Measurements from ENCODE around the gene DIDO1. TPM values are rescaled to one million over a fixed set of nuclear protein-coding genes. Genes with fewer than 3 reads are reported as not detected.

Gene DIDO1
- total and polyA plus RNA-seq, 9 of the 15 experiments (the other 6 are each of a cell fraction or from before 2014, with no cell fraction given), result 4.4 to 46.8 (median 31.2) TPM

GRCh38 chr20:62875419-62876361 is 50.6 kb downstream of the DIDO1 start:
- Histone ChIP-seq H3K9me1 (ENCODE audit: control insufficient read depth, insufficient read depth, low read length) (no peaks in the 10 kb centered on the region), H3K79me2 (ENCODE audit: control insufficient read depth, insufficient read depth, low read length) (no peaks in the 10 kb centered on the region), H3K4me1 (replicated peaks in 1 of 2; ENCODE audit: control insufficient read depth in 2 of 2, insufficient read depth in 2 of 2, low read length in 2 of 2) (peaks cover 24 to 59% of the 10 kb centered on the region in 2 experiments), H3K27me3 (ENCODE audit: control insufficient read depth in 2 of 2, insufficient read depth in 2 of 2, low read length in 2 of 2) (no peaks in the 10 kb centered on the region), H3K27ac (ENCODE audit: extremely low read depth, low read depth, low read length) (peak overlapping the region; percentile 84), H3K36me3 (ENCODE audit: control insufficient read depth, insufficient read depth, low read length) (peaks cover 7% of the 10 kb centered on the region; the same call in 1 of the 3 replicates), H3K4me2 (ENCODE audit: insufficient read depth, low read length) (peak overlapping the region; percentile 20), H3K9ac (ENCODE audit: insufficient read depth in 1 of 2, low read depth in 2 of 2, low read length in 2 of 2) (peak overlapping the region; percentile 64 to 70), H3K9me3 (replicated peaks; ENCODE audit: control insufficient read depth, insufficient read depth, low read depth, low read length) (no peaks in the 10 kb centered on the region), H4K20me1 (replicated peaks; ENCODE audit: control insufficient read depth, insufficient read depth, low read length) (no peaks in the 10 kb centered on the region), H2AFZ (ENCODE audit: low read depth, low read length) (peak overlapping the region; percentile 97), H3K4me3 (peak overlapping the region; percentile 21; the same call in 1 of the 2 replicates)
- in situ Hi-C loops (cut with MboI), result no loop called here
- ChIA-PET POLR2A (interaction anchor here (0.6 to 3.0 kb wide), 18 partner anchors 9 to 511 kb away, joined by 3 to 16 read pairs (median 4); partner anchors contain the start of genes GID8 and TCFL5), CTCF (ENCODE audit: low intra/inter-chr PET ratio) (interaction anchor here (0.5 to 1.2 kb wide), 2 partner anchors 133 to 135 kb away, joined by 3 read pairs; no protein-coding TSS in a partner anchor)
- intact Hi-C loops (cut with micrococcal nuclease), result loop anchor here (10.0 kb wide), 1 partner anchor 51 kb away; no protein-coding TSS in a partner anchor
- peak; percentile 75 to 91 (median 83) for DNase-seq (ENCODE audit: extremely low read depth in 1 of 4, low spot score in 3 of 4)
- FAIRE-seq, result peak; percentile 93
- ATAC-seq, result peak; percentile 97
- WGBS (ENCODE audit: insufficient coverage, low coverage, missing lambda C conversion rate), result 31% methylated on average over 29 of the region's 34 CpGs
- BruUV-seq (replicated peaks), result no TSS peak
- peak; percentile 89 for TF ChIP-seq ZBTB1 (CRISPR knock-in tag; IDR thresholded peaks at IDR 0.05; ENCODE audit: borderline replicate concordance, low read depth)
- TF ChIP-seq TCFL5 (CRISPR knock-in tag; conservative IDR thresholded peaks at IDR 0.05), result no peak
- no peak for TF ChIP-seq XRCC4 (IDR thresholded peaks at IDR 0.05; ENCODE audit: extremely low read depth, insufficient read depth, insufficient read length)
- TF ChIP-seq MLLT1 (IDR thresholded peaks at IDR 0.05), result no peak
- TF ChIP-seq ZNF212 (CRISPR knock-in tag; IDR thresholded peaks at IDR 0.05), result no peak
- peak; percentile 79 for TF ChIP-seq POLR2G (IDR thresholded peaks at IDR 0.05; ENCODE audit: low read depth, low read length)
- no peak for TF ChIP-seq ZNF507 (tag; conservative IDR thresholded peaks at IDR 0.05)
- TF ChIP-seq RAD21 (CRISPR knock-in tag; conservative IDR thresholded peaks at IDR 0.05 in 1 of 2, IDR thresholded peaks at IDR 0.05 in 1 of 2), result peak; percentile 12 to 57; a peak in 3 of 4 replicates
- TF ChIP-seq XRCC5 (IDR thresholded peaks at IDR 0.05; ENCODE audit: low read depth, low read length), result no peak; the same call in 1 of the 2 replicates
- TF ChIP-seq HDAC2 (IDR thresholded peaks at IDR 0.05), result 0 out of 2 replicates have a peak, but pooled peaks have one; percentile 18
- TF ChIP-seq, protein P1, sequence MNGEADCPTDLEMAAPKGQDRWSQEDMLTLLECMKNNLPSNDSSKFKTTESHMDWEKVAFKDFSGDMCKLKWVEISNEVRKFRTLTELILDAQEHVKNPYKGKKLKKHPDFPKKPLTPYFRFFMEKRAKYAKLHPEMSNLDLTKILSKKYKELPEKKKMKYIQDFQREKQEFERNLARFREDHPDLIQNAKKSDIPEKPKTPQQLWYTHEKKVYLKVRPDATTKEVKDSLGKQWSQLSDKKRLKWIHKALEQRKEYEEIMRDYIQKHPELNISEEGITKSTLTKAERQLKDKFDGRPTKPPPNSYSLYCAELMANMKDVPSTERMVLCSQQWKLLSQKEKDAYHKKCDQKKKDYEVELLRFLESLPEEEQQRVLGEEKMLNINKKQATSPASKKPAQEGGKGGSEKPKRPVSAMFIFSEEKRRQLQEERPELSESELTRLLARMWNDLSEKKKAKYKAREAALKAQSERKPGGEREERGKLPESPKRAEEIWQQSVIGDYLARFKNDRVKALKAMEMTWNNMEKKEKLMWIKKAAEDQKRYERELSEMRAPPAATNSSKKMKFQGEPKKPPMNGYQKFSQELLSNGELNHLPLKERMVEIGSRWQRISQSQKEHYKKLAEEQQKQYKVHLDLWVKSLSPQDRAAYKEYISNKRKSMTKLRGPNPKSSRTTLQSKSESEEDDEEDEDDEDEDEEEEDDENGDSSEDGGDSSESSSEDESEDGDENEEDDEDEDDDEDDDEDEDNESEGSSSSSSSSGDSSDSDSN (IDR thresholded peaks at IDR 0.05; ENCODE audit: borderline replicate concordance in 1 of 2, low read depth in 2 of 2, low read length in 2 of 2), result peak; percentile 21 to 38; a peak in 1 of 4 replicates
- TF ChIP-seq, protein P2, sequence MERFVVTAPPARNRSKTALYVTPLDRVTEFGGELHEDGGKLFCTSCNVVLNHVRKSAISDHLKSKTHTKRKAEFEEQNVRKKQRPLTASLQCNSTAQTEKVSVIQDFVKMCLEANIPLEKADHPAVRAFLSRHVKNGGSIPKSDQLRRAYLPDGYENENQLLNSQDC (CRISPR knock-in tag; IDR thresholded peaks at IDR 0.05), result no peak
- peak; percentile 94 for TF ChIP-seq USF2 (CRISPR knock-in tag; IDR thresholded peaks at IDR 0.05)
- no peak for TF ChIP-seq TSC22D4 (tag; IDR thresholded peaks at IDR 0.05)
- TF ChIP-seq RAD51 (IDR thresholded peaks at IDR 0.05; ENCODE audit: borderline replicate concordance, low read depth), result peak; percentile 76

All from K562 (cell line).